C4-2B (cell line): Measurements from ENCODE around the gene VPS29.

Source experiments
- CTCF ChIP-seq: fragments of 450-650 bp; conservative IDR thresholded peaks from 2 replicates; pipeline ENCODE4 v1.5.1; 2017; ENCODE audit warnings: mild to moderate bottlenecking
- ZFX ChIP-seq: fragments of 450-650 bp; IDR thresholded peaks from 2 replicates; pipeline ENCODE4 v1.6.1; 2017

- no peak for TF ChIP-seq CTCF
- no peak for TF ChIP-seq ZFX
Measured at GRCh38 chr12:110549716-110550115, 47.8 kb upstream of the VPS29 start.
